DMS53 treated with DMSO at 0.1 percent for 48 hours (cell line): ENCODE results near the gene IQCM.
A peak's percentile ranks its signal among the peaks of the same experiment; 100 is the strongest.
"Not testable (repeated sequence)": the region's sequence is repeated elsewhere in the genome, so short reads cannot be mapped to it uniquely, and the experiment has no call there.

ENCODE experiments used
- DNase-seq: peaks from one replicate; lab custom pipeline; 2025; ENCODE audit not compliant: unreplicated experiment; lab: John Stamatoyannopoulos, UW

The IQCM gene

GRCh38 chr4:149595500-149595899, 220.1 kb downstream of the IQCM start:
- DNase-seq = no peak

GRCh38 chr4:149589826-149590225, 225.8 kb downstream of the IQCM start:
- no peak for DNase-seq

- no peak for DNase-seq
Observed at GRCh38 chr4:149584722-149585121, 230.9 kb downstream of the IQCM start.

- DNase-seq = no peak
Observed at GRCh38 chr4:149574971-149575370, 240.7 kb downstream of the IQCM start.

GRCh38 chr4:149572716-149573115, 242.9 kb downstream of the IQCM start:
- DNase-seq = no peak

- DNase-seq = no peak
Observed at GRCh38 chr4:149555799-149556198, 259.8 kb downstream of the IQCM start.

- no peak for DNase-seq
Observed at GRCh38 chr4:149555146-149555545, 260.5 kb downstream of the IQCM start.

- no peak for DNase-seq
Observed at GRCh38 chr4:149553959-149554520, 261.6 kb downstream of the IQCM start.

GRCh38 chr4:149552601-149553000, 263.0 kb downstream of the IQCM start:
- no peak for DNase-seq

GRCh38 chr4:149549911-149550310, 265.7 kb downstream of the IQCM start:
- DNase-seq = no peak

GRCh38 chr4:149534779-149535178, 280.9 kb downstream of the IQCM start:
- DNase-seq = no peak

- DNase-seq = peak; percentile 21
Observed at GRCh38 chr4:149531861-149532260, 283.8 kb downstream of the IQCM start.

GRCh38 chr4:149523039-149523438, 292.6 kb downstream of the IQCM start:
- DNase-seq = no peak

GRCh38 chr4:149521611-149522425, 293.8 kb downstream of the IQCM start:
- no peak for DNase-seq

GRCh38 chr4:149518471-149518870, 297.2 kb downstream of the IQCM start:
- no peak for DNase-seq

GRCh38 chr4:149513081-149513480, 302.6 kb downstream of the IQCM start:
- DNase-seq = no peak

GRCh38 chr4:149512501-149512900, 303.1 kb downstream of the IQCM start:
- DNase-seq = no peak

GRCh38 chr4:149511558-149512298, 303.9 kb downstream of the IQCM start:
- no peak for DNase-seq

- not testable (repeated sequence) for DNase-seq
Observed at GRCh38 chr4:149507309-149507708, 308.3 kb downstream of the IQCM start.

- no peak for DNase-seq
Observed at GRCh38 chr4:149500806-149501205, 314.8 kb downstream of the IQCM start.

GRCh38 chr4:149499726-149500125, 315.9 kb downstream of the IQCM start:
- no peak for DNase-seq

GRCh38 chr4:149498246-149498645, 317.4 kb downstream of the IQCM start:
- no peak for DNase-seq
